Retinal pigment epithelial cell (primary cell): Measurements from ENCODE around the gene APOL5.
"Not testable (repeated sequence)": the region's sequence is repeated elsewhere in the genome, so short reads cannot be mapped to it uniquely, and the experiment has no call there.

Experiments used
- DNase-seq: peaks from one replicate; pipeline ENCODE4 v3.0.0-alpha.2; 2010; ENCODE audit warnings: low read depth
- H3K4me3 ChIP-seq: 2 replicates; pipeline ENCODE4 v1.5.1; 2011; ENCODE audit warnings: mild to moderate bottlenecking, low read length, control low read depth, moderate library complexity
- TF ChIP-seq, protein P1 (sequence below): conservative IDR thresholded peaks from 2 replicates; pipeline ENCODE4 v1.5.1; 2011; ENCODE audit warnings: low read depth, low read length, control low read depth, inconsistent platforms

APOL5 gene

DNA sequence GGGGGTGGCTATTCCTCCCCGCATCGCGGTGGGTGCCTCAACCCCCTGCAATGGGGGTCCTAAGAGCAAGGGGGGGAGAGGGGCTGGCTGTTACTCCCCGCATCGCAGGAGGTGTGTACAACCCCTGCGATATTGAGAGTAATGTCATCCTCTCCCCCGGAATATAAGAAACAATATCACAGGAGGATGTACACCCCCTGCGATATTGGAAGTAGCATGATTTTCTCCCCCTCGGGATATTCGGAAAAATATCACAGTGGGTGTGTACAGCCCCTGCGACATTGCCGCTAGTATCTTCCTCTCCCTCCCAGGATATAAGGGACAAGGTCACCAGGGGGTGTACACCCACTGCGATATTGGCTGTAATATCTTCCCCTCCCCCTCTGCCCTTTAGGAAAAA, 22.5 kb upstream of the APOL5 start:
- no peak for DNase-seq
- H3K4me3 ChIP-seq, result no peak overlapping the region
- TF ChIP-seq, protein P1, sequence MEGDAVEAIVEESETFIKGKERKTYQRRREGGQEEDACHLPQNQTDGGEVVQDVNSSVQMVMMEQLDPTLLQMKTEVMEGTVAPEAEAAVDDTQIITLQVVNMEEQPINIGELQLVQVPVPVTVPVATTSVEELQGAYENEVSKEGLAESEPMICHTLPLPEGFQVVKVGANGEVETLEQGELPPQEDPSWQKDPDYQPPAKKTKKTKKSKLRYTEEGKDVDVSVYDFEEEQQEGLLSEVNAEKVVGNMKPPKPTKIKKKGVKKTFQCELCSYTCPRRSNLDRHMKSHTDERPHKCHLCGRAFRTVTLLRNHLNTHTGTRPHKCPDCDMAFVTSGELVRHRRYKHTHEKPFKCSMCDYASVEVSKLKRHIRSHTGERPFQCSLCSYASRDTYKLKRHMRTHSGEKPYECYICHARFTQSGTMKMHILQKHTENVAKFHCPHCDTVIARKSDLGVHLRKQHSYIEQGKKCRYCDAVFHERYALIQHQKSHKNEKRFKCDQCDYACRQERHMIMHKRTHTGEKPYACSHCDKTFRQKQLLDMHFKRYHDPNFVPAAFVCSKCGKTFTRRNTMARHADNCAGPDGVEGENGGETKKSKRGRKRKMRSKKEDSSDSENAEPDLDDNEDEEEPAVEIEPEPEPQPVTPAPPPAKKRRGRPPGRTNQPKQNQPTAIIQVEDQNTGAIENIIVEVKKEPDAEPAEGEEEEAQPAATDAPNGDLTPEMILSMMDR, result no peak

DNA sequence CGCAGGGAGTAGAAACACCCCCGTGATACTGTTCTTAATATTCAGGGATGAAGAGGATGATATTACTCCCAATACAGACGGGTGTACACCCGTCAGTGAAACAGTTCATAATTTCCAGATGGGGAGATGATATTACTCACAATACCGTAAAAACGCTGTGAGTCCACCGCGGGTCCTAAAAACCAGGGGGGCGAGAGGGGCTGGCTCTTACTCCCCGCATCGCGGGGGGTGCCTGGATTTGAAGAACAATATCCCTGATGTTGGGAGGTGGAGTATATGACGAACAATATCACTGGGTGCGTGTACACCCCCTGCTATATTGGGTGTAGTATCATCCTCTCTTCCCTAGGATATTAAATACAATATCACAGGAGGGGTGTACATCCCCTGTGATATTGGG, 20.5 kb upstream of the APOL5 start:
- no peak overlapping the region for H3K4me3 ChIP-seq
- TF ChIP-seq, protein P1, result no peak
- DNase-seq, result no peak

DNA sequence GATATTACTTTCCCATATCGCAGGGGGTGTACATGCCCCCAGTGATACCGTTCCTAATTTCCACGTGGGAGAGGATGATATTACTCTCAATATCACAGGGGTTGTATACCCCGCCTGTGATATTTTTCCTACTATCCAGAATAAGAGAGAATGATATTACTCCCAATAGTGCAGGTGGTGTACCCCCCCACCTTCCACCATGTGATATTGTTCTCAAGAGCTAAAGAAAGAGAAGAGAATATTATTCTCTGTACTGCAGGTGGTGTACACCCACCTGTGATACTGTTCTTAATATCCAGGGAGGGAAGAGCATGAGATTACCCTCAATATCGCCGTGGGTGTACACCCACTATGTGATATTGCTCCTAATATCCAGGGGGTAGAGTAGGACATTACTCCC, 17.8 kb upstream of the APOL5 start:
- not testable (repeated sequence) for DNase-seq, H3K4me3 ChIP-seq

DNA sequence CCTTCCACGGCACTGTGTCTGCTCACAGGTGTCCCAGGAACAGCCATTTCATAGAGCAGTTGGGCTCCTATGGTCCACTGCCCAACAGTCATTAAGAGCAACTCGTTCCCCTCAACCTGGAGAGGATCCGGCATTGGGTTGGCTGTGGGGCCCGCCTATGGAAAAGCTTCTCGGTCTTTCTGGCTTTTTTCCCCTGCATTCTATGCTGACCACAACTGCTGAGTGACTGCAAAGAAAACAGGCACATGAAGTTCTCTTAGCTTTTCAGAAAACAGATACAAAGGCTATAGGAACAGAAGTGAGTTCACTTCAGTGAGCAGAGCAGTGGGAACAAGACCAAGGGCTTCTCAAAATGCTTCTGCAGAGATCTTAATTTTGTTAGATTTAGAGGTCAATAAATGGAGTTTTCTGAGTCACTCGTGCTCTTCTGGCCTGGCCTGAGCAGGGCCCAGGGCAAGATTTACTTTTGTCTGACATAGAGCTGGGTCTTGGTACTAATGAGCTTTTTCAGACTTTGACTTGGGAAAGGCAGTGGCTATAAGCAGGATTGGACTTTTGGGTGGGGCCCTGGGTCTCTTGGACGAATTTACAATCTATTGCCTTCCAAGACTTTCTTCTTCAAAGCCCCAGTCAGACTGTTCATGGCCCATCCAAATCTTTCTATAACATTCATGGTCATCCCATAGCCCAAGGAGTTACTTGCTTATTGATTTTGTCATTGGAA, 13.6 kb upstream of the APOL5 start:
- H3K4me3 ChIP-seq, result no peak overlapping the region
- TF ChIP-seq, protein P1, result no peak
- no peak for DNase-seq

DNA sequence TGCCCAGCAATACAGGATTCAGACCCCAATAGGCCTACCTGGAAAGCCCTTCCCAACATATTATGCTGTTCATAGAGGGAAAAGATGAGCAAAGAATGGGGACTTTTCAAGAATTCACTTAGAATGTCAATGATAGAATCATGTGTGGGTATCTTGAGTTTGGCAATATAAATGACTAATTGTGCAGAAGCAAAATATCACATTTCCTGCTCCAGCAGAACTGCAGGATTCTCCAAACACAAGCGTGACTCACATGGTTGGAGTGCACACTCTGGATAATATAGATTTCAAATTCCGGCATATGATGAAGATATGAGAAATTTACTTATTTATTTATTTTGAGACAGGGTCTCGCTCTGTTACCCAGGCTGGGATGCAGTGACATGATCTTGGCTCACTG, 12.5 kb upstream of the APOL5 start:
- no peak overlapping the region for H3K4me3 ChIP-seq
- TF ChIP-seq, protein P1, result no peak
- no peak for DNase-seq

DNA sequence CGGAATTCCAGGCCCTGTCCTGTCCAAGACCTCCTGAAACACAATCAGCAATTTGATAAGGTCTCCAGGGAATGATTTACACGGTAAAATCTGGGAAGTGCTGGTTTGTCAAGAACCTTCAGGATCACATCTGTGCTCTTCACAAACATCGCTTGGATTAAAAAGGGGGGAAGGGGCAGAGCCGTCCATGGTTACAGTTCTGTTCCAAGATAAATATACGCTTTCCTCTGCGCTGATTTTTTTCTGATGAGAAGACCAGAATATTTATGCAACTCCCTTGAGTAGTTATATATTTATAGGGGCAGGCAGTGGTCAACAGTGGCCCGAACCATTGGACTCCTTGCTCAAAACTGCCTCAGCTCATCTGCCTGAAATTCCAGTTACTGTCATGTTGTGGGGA, 9.2 kb upstream of the APOL5 start:
- DNase-seq, result no peak
- H3K4me3 ChIP-seq, result no peak overlapping the region
- TF ChIP-seq, protein P1, result no peak

DNA sequence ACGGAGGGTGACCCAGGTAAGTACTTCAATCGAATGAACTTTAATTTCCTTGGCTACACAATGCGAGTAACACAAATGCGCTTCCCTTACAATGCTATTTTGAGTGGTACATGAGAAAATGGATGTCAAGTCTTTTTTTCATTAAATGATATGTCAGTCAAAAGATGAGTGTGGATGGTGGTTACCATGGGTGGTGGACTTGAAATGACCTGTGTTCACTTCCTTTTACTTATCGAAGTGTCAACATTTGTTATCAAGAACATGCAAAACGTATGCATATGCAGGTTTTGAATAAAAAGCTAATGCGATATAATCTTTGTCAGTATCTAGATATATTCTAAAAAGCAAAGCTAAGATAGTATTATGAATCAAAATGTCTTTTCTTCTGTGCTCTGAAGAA, 8.8 kb upstream of the APOL5 start:
- TF ChIP-seq, protein P1, result no peak

DNA sequence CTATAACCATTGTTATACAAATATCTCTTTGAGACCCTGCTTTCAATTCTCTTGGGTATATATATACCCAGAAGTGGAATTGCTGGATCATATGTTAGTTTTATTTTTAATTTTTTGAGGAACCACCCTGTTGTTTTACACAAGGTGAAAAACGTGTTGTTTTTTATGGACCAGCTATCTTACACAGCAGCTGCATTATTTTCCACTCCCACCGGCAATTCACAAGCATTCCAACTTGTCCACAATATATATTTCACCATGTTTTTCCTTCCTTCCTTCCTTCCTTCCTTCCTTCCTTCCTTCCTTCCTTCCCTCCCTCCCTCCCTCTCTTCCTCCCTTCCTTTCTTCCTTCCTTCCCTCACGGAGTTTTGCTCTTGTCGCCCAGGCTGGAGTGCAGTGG, 6.3 kb upstream of the APOL5 start:
- DNase-seq, result no peak
- TF ChIP-seq, protein P1, result no peak
- H3K4me3 ChIP-seq, result no peak overlapping the region

More for the DNA sequence above, 8.8 kb upstream of the APOL5 start:
- no peak for DNase-seq
- no peak overlapping the region for H3K4me3 ChIP-seq
